Muscle of arm (tissue), 12 donors: Measurements from ENCODE around the gene PLEKHM2. TPM values are rescaled to one million over a fixed set of nuclear protein-coding genes. Genes with fewer than 3 reads are reported as not detected.

Experiments
- DNase-seq: peaks from one replicate; pipeline ENCODE4 v3.0.0-alpha.2; 2013
- polyA plus RNA-seq, 12 donors: library from polyadenylated mRNA; unstranded; fragments of 120-200 nt; gene quantifications; one replicate each; pipeline ENCODE4 v1.2.1, GENCODE V29; 2013; ENCODE audit not compliant: insufficient read length in 12 of 12

The PLEKHM2 gene
- polyA plus RNA-seq, 12 donors, result 36.4 to 62.2 (median 50.9) TPM; not detected in 1

GRCh38 chr1:15737324-15738319 is 53.5 kb downstream of the PLEKHM2 start:
- DNase-seq, result no peak

DNA sequence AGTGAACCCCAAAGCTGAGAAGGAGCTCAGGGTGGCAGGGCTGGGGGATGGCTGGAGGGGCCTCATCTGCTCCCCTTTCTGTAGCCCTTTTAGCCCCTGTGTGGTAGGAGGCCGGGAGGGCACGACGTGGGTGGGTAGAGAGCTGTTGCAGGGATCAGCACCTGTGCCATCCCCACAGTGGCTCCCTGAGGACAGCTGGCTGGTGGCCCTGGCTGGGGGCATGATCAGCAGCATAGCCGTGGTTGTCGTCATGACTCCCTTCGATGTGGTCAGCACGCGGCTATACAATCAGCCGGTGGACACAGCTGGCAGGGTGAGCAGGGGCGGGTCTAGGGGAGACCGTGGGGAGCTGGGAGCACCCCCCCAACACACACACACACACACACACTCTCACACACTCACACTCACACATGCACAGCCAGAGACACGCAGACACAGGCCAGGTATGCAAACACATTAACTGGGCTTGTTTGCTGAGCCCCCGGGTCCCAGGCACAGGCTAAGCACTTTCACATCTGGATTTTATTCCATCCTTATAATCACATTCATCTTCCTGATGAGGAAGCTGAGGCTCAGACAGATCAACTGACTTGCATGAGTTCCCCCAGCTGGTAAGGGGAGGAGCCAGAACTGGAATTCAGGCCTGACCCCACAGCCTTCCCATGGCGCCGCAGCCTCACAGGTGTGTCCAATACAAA is 54.4 kb downstream of the PLEKHM2 start:
- no peak for DNase-seq

DNA sequence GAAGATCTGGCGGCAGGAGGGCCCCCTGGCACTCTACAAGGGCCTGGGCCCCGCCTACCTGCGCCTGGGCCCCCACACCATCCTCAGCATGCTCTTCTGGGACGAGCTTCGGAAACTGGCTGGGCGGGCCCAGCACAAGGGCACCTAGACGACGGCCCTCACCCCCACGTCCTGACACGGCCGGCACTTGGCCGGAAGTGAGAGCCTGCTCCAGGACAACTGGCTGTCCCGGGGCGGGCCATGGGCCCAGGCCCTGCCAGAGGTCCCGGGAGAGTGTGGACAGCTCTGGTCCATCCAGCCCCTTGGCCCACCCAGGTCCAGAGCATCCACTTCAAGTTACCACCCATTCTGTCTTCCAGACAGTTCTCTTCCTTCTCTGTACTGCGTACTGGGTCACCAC is 55.1 kb downstream of the PLEKHM2 start:
- no peak for DNase-seq

DNA sequence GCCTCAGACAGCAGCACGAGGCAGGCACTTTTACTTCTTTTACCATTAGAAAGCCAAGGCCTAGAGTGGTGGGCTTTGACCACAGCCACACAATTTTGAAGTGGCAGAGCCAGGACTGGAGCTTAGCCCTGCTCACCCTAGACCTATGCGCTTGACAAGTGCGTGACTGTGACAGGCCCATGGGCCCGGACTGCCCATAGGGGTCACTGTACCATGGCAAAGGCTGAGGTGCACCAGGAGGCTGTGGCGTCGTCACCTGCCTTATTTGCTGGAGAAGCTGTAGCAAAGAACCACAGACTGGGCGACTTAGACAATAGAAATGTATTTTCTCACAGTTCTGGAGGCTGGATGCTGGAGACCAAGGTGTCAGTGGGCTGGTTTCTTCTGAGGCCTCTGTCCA is 55.6 kb downstream of the PLEKHM2 start:
- no peak for DNase-seq

- DNase-seq, result no peak
These were observed 57.1 kb downstream of the PLEKHM2 start for GRCh38 chr1:15740924-15741850.

- DNase-seq, result no peak
These were observed 58.2 kb downstream of the PLEKHM2 start, which contains the start of gene TMEM82 for GRCh38 chr1:15742339-15742801. TSS of gene TMEM82 (plus strand) at chr1:15742499. CDS start at chr1:15742560, 61 bp downstream.

DNA sequence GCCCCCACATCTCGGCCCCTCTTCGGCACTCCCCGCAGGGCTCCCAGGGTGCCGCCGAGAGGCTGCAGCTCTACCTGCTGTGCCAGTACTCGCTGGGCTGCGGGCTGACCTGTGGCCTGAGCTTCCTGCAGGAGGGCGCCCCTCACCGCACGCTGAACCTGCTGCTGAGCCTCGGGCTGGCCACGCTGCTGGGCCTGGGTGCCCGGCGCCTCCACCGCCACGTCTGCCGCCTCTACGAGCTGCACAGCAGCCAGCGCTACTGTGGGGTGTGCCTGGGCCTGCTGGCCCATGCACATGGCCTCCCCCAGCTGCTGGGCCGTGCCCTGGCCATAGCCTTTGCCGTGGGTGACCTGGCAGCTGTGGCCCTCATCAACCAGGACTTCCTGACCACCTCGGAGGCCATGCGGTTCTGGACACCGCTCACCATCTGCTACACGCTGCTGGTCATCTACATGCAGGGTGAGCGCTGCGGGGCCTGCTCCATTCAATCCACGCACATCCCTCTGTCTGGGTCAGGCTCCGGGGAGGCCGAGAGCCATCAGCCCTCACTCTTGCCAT is 60.1 kb downstream of the PLEKHM2 start:
- DNase-seq, result no peak

GRCh38 chr1:15747378-15747777 is 63.3 kb downstream of the PLEKHM2 start:
- no peak for DNase-seq

DNA sequence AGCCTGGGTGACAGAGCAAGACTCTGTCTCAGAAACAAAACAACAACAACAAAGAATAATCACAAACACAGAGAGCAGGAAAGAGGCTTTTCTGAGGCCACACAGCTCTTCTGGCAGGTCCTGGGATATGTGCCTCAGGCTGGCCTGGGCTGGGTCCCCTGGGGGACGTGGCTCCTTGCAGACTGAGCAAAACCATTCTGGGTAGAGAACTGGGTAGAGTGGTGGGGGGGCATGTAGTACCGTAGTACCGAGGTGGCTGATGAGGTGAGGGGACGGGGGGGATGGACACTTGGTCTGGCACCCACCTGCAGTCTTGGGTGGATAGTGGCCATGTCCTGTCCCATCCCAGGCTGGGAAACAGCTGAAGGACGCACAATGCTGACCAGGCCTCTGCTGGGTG is 64.1 kb downstream of the PLEKHM2 start:
- no peak for DNase-seq

GRCh38 chr1:15748690-15749398 is 64.7 kb downstream of the PLEKHM2 start:
- no peak for DNase-seq

- DNase-seq, result no peak
These were observed 65.5 kb downstream of the PLEKHM2 start for GRCh38 chr1:15749399-15750291.

GRCh38 chr1:15750924-15751323 is 66.8 kb downstream of the PLEKHM2 start:
- no peak for DNase-seq

DNA sequence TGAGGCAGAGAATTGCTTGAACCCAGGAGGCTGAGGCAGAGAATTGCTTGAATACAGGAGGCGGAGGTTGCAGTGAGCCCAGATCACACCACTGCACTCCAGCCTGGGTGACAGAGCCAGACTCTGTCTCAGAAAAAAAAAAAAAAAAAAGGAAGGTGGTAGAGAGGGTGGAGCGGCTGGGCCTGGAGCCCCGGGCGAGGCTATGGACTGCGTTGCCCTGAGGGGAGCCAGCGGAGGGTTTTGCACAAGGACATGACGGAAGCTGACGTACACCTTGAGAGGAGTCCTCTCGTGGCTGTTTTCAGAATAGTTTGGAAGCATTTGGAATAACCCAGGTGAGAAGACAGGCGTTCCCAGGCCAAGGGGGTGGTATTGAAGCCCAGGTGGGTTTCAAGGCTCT is 67.6 kb downstream of the PLEKHM2 start:
- no peak for DNase-seq

- no peak for DNase-seq
These were observed 69.7 kb downstream of the PLEKHM2 start for GRCh38 chr1:15753776-15754175.

DNA sequence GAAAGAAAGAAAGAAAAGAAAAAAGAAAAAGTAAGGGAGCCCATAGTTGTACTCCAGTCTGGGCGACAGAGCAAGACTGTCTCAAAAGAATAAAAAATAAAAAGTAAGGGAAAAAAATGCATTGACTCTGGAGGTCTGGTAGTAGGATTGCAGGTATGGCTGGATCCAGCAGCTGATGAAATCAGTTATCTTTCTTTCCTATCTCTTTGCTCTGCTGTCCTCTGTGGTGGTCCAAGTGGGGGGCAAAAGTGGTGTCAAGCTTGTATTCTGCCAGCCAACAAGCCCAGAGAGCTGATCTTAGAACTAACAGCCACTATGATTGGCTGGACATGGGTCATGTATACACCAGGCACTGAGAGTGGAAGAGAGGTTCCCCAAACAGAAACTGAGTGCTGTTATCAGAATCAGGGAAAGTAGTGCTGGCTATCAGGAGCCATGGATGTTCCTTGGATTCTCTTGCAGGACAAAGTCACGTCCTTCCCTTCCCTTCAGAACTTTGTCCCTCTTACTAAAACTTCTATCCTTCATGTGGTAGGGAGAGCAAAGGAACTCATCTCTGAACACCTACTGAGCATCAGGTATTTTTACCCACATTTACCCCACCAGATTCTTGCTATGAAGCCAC is 71.0 kb downstream of the PLEKHM2 start:
- DNase-seq, result no peak

DNA sequence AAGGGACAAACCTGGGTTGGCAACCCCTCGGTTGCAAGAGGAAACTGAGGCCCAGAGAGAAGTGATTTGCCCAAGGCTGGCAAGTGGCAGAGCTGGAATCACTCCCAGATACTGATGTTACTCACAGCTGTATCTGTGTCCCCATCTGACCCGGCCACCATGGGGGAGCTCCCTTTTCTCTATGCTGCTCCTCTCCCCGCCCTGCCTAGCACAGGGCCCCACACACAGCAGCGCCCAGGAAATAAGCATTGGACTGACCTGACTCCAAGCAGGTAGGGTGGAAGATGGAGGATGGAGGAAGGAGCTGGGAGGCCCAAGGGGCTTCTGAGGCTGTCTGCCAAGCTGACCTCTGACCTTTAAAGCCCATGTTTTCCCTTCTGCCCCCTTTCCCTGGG is 71.5 kb downstream of the PLEKHM2 start:
- no peak for DNase-seq

DNA sequence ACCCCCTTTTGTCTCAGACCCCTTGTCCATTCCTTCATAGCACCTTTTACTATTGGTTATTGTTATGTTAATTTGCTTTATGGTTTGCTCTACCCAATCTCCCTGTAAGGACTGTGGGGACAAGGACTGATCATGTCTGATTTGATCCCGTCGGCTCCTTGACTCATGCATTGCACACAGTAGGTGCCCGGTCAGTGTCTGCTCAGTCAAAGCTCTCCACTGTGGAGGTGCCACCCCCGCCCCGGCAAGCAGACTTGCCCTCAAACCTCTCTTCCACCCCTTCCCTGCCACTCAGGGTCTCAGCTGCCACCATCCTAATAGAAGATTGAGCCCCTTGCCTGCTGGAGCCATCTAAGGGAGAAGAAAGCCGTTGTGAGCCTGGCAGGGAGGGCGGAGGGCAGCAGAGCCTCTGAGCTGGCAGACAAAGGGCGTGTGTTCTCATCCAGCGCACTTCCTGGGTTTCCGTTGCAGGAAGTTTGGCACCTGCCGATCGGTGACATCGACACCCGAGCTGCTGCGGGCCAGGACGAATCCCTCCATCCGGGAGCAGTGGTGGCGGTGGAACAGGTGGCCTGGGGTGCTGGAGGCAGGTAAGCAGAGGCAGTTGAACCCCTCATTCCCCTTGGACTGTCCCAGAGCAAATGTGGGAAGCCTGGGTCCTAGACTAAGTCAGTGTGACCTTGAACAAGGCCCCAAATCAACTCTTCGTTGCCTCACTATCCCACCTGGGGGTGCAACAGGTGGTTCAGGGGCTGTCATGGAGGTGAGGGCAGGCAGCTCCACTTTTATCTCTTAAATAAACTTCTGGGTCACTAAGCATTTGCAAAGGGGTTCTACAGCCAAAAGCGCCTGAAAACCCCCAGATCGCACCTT is 72.3 kb downstream of the PLEKHM2 start:
- no peak for DNase-seq

DNA sequence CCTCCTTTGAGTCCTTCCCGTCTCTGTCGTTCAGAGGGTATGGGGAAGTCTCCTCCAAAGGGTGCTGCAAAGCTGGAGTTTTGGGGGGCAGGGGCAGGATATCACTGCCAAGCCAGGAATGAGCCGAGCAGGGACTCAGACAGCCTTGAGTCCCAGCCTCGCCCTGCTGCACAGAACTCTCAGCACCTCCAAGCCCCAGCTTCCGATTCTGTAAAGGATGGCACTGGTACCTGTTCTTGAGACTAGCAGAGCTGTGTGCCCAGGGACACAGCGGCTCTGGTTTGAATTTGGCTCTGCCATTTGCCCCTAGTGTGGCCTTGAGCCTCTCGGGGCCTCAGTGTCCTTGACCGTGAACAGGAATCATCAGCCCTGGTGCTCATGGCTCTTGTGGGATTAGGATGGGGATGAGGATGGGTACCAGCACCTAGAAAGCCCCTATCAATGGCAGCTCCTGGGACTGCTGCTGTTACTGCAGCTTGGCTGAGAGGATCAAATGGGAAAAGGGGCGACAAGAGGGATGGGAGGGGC is 73.0 kb downstream of the PLEKHM2 start:
- DNase-seq, result no peak
